ENCODE data around the gene RPS21. TPM values are rescaled to one million over a fixed set of nuclear protein-coding genes. Genes with fewer than 3 reads are reported as not detected.
"Not testable (repeated sequence)": the region's sequence is repeated elsewhere in the genome, so short reads cannot be mapped to it uniquely, and the experiment has no call there.

RPS21 gene
- total RNA-seq, 2 donors from 2014 or later = 1,109 to 1,318 TPM

DNA sequence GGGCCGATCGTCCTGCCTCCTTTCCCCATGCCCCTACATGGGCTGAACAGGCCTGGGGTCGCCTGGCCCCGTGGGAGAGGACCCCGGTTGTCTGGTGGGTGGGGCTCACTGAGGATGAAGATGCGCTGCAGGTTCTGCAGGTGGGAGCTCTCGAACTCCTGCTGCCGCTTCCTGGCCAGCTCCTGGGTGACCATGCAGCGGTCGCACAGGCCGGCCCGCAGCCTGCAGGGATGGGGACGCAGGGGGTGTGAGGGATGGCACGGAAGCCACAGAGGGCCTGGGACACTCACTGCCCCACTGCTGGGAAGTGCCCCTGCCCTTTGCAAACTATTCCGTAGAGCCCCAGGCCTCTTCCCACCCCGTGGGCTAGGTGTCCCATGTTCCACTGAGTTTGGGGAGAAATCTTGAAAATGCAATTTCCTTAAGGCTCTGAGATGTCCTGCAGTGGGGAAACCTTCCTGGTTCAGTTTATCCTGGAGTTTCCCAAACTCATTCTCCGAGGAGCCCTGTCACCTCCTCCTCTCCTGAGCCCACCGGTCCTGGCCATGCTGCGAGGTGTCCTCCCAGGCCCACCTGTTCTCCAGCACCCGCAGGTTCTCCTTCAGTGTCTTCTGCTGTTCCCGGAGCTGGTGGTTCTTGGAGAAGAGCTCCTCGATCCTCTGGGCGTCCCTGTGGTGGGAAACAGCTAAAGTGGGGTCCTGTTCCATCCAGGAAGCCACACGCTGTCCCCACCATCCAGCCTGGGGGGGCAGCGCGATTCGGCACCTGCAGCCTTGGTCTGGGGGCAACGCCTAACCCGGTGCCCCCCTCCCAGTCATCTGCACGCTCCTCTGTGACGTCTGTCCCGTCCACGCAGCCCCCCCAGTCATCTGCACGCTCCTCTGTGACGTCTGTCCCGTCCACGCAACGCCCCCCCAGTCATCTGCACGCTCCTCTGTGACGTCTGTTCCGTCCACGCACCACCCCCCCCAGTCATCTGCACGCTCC lies 30.0 kb downstream of the RPS21 start:
- Mint-ChIP-seq H3K9me3 (peaks cover 3% of the 10 kb centered on the region), H3K27me3 (no peaks in the 10 kb centered on the region), H3K27ac (no peak overlapping the region), H3K4me1 (ENCODE audit: low read depth in 2 of 2) (peaks cover 0 to 3% of the 10 kb centered on the region in 2 donors), H3K36me3 (no peaks in the 10 kb centered on the region), H3K4me3 (no peak overlapping the region)
- DNase-seq (ENCODE audit: low spot score) = no peak
- no peak for ATAC-seq

DNA sequence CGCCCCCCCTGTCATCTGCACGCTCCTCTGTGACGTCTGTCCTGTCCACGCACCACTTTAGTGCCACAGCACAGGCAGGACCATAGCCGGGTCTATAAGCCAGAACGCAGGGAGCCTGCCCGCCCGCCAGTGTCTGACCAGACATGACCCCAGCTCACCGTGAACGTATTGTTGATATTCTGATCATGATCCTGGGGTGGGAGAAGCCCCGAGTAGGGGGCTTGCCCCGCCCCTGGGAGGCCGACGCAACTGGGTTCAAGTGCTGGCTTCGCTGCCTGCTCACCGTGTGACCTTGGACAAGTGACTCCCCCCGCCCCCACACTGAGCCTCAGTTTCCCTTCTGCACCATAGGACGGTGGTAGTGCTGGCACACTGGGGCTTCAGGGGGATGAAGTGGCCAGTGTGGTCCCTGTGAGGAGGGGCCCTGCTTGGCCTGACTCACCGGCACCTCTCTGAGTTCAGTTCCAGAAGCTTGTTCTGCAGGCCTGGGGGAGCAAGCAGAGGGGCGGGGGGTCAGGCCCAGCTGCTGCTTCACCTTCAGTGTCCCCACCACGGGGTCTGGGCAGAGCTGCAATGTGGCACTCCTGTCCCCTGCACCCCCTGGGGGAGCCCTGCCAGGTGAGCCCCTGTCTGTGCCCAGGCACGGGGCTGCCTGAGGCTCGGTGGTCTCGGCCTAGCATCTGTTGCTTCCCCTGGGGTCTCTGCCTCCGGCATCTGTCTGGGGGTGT lies 31.2 kb downstream of the RPS21 start:
- H3K27ac Mint-ChIP-seq = no peak overlapping the region
- ATAC-seq = no peak
- H3K9me3 Mint-ChIP-seq = peaks cover 3% of the 10 kb centered on the region
- no peaks in the 10 kb centered on the region for H3K27me3 Mint-ChIP-seq
- no peak for DNase-seq (ENCODE audit: low spot score)
- H3K36me3 Mint-ChIP-seq = no peaks in the 10 kb centered on the region
- H3K4me3 Mint-ChIP-seq = no peak overlapping the region
- H3K4me1 Mint-ChIP-seq (ENCODE audit: low read depth in 2 of 2) = peaks cover 0 to 3% of the 10 kb centered on the region in 2 donors

DNA sequence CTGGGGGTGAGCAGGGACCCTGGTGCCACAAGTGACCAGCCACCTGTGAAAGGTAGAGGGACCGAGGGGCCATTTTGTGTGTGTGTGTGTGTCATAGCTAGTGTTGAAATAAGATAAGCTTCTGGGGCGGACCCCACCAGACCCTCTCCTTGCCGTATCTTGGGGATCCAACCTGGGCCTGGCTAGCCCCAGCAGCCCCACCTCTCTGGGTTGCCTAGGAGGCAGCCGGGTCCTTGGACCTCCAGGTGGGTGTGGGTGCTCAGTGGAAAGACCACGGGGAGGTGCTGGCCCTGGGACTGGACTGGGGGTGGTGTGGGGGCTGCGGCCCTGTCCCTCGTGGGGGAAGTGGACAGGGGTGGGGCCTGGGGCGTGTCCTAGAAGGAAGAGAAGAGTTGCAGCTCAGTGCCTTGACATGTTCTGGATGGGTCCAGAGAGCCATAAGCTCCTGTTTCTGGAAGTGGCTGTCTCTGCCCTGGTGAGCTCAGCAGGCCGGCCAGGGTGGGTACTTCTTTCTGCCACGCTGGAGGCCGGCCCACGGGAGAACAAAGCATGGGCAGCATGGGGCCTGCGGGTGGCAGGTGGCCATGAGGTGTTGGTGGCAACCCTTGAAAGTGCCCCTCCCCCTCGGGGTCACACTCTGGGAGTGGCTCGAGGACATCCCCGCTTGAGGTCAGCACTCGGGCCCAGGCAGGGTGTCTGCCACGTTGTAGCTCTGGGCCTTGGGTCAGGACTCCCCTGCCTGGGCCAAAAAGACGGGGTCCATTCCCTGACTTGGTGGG lies 32.0 kb downstream of the RPS21 start:
- Mint-ChIP-seq H3K4me3 (no peak overlapping the region), H3K36me3 (no peaks in the 10 kb centered on the region), H3K27me3 (no peaks in the 10 kb centered on the region), H3K27ac (no peak overlapping the region), H3K4me1 (ENCODE audit: low read depth in 2 of 2) (peaks cover 0 to 3% of the 10 kb centered on the region in 2 donors), H3K9me3 (peaks cover 3% of the 10 kb centered on the region)
- DNase-seq (ENCODE audit: low spot score) (no peak), ATAC-seq (no peak)

DNA sequence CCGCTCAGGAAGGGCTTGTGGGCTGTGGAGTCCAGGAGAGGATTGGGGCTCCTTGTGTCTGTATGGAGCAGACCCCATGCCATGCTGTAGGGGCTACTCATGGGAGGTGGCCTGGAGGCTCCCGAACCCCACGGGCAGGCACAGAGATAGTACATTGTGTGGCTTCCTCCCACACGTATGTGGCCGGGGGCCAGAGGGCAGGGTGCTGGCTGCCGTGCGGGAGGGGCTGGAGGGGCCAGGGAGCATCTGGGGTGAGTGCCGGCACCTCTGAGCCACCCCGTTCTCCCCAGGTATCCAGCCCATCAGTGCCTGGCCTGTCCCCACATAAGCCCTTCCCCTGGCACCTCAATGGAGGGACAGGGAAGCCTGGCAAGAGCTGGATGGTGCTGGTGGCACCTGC lies 32.9 kb downstream of the RPS21 start:
- DNase-seq (ENCODE audit: low spot score) = no peak
- no peak for ATAC-seq
- Mint-ChIP-seq H3K9me3 (peaks cover 3% of the 10 kb centered on the region), H3K4me1 (ENCODE audit: low read depth in 2 of 2) (peaks cover 0 to 3% of the 10 kb centered on the region in 2 donors), H3K4me3 (no peak overlapping the region), H3K36me3 (no peaks in the 10 kb centered on the region), H3K27ac (no peak overlapping the region), H3K27me3 (no peaks in the 10 kb centered on the region)

DNA sequence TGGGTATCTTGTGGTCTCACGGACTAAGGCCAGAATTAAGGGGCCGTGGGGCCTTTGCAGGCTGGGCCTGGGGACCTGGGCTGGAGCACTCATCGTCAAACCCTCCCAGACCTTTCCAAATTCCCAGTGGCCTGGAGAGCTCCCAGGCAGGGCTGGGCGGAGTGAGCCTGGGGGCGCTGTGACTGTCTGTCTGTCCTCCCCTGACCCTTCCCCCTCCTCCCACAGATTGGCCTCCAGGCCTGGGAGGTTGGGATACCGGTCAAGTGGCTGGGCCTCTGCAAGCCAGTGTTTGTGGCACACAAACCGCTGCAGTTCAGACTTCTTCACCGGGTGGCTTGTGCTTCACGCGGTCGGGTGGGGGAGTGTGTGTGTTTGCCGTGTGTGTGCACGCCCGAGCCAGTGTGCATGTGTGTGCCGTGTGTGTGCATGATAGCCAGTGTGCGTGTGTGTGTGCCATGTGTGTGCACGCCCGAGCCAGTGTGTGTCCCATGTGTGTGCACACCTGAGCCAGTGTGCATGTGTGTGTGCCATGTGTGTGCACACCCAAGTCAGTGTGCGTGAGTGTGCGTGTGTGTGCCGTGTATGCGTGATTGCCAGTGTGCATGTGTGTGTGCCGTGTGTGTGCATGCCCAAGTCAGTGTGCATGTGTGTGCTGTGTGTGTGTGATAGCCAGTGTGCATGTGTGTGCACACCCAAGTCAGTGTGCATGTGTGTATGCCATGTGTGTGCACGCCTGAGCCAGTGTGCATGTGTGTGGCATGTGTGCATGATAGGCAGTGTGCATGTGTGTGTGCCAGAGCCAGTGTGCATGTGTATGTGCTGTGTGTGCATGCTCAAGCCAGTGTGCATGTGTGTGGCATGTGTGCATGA lies 34.2 kb downstream of the RPS21 start:
- H3K4me1 Mint-ChIP-seq (ENCODE audit: low read depth in 2 of 2) = peaks cover 0 to 3% of the 10 kb centered on the region in 2 donors
- H3K27me3 Mint-ChIP-seq = no peaks in the 10 kb centered on the region
- H3K4me3 Mint-ChIP-seq = no peak overlapping the region
- H3K27ac Mint-ChIP-seq = no peak overlapping the region
- no peak for ATAC-seq
- DNase-seq (ENCODE audit: low spot score) = no peak
- H3K36me3 Mint-ChIP-seq = no peaks in the 10 kb centered on the region
- H3K9me3 Mint-ChIP-seq = peaks cover 3% of the 10 kb centered on the region

DNA sequence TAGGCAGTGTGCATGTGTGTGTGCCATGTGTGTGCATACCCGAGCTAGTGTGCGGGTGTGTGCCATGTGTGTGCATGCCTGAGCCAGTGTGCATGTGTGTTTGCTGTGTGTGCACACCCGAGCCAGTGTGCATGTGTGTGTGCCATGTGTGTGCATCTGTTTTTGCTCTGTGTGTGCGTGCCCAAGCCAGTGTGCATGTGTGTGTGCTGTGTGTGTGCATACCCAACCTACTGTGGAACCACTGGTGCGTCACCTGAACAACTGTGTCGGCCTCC lies 34.8 kb downstream of the RPS21 start:
- H3K27ac Mint-ChIP-seq = no peak overlapping the region
- peaks cover 0 to 3% of the 10 kb centered on the region in 2 donors for H3K4me1 Mint-ChIP-seq (ENCODE audit: low read depth in 2 of 2)
- no peaks in the 10 kb centered on the region for H3K27me3 Mint-ChIP-seq
- DNase-seq (ENCODE audit: low spot score) (no peak), ATAC-seq (no peak)
- no peaks in the 10 kb centered on the region for H3K36me3 Mint-ChIP-seq
- H3K9me3 Mint-ChIP-seq = peaks cover 3% of the 10 kb centered on the region
- H3K4me3 Mint-ChIP-seq = no peak overlapping the region

DNA sequence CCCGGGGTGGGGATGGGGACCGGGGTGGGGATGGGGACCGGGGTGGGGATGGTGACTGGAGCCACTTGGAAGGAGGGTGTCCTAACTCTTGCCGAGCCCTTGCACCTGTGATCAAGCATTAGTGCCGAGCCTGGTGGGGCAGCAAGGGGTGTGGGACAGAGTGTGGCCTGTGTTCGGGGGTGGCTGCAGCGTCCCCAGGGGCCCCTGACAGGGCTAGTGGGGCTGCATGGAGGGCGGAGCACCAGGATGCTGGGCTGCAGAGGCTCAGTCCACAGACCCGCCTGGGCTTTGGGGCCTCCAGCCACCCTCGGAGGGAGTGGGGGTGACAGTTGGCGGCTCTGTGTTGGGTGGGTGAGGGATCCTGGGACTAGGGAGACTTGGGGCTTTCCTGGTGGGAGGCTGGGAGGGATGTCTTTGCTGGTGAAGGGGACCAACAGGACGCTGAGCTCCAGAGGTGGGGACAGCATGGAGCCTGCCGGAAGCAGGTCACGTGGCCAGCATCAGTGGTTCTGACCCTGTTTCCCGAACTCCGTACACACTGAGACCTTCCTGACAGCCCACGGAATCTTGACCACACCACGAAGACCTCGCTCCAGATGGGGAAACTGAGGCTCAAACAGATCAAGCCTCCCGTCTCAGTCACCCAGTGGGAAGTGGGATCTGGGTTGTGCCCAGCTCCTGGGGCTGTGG lies 35.9 kb downstream of the RPS21 start:
- H3K27ac Mint-ChIP-seq = no peak overlapping the region
- no peaks in the 10 kb centered on the region for H3K36me3 Mint-ChIP-seq
- no peaks in the 10 kb centered on the region for H3K27me3 Mint-ChIP-seq
- H3K9me3 Mint-ChIP-seq = peaks cover 3% of the 10 kb centered on the region
- ATAC-seq = no peak
- H3K4me3 Mint-ChIP-seq = no peak overlapping the region
- peaks cover 0 to 3% of the 10 kb centered on the region in 2 donors for H3K4me1 Mint-ChIP-seq (ENCODE audit: low read depth in 2 of 2)
- DNase-seq (ENCODE audit: low spot score) = no peak

DNA sequence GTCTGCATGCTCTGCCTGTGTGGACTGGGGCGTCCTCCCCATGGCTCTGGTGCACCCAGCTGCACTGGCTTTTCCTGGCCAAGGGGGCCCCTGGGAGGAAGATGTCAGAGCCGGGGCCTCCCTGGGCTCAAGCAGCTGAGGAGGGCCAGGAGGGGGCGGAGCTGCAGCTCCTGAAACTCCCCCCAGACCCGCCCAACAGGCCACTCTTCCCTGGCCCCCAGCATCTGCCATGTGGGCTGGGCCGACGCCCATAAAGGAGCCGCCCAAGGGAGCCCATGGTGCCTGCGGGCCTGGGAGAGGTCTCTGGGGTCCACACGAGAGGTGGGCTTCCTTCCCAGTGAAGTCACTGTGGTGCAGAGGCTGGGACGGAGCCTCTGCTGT lies 36.4 kb downstream of the RPS21 start:
- H3K9me3 Mint-ChIP-seq = peaks cover 3% of the 10 kb centered on the region
- DNase-seq (ENCODE audit: low spot score) (no peak), ATAC-seq (no peak)
- no peak overlapping the region for H3K27ac Mint-ChIP-seq
- no peaks in the 10 kb centered on the region for H3K27me3 Mint-ChIP-seq
- no peak overlapping the region for H3K4me3 Mint-ChIP-seq
- H3K36me3 Mint-ChIP-seq = no peaks in the 10 kb centered on the region
- H3K4me1 Mint-ChIP-seq (ENCODE audit: low read depth in 2 of 2) = peaks cover 0 to 3% of the 10 kb centered on the region in 2 donors

DNA sequence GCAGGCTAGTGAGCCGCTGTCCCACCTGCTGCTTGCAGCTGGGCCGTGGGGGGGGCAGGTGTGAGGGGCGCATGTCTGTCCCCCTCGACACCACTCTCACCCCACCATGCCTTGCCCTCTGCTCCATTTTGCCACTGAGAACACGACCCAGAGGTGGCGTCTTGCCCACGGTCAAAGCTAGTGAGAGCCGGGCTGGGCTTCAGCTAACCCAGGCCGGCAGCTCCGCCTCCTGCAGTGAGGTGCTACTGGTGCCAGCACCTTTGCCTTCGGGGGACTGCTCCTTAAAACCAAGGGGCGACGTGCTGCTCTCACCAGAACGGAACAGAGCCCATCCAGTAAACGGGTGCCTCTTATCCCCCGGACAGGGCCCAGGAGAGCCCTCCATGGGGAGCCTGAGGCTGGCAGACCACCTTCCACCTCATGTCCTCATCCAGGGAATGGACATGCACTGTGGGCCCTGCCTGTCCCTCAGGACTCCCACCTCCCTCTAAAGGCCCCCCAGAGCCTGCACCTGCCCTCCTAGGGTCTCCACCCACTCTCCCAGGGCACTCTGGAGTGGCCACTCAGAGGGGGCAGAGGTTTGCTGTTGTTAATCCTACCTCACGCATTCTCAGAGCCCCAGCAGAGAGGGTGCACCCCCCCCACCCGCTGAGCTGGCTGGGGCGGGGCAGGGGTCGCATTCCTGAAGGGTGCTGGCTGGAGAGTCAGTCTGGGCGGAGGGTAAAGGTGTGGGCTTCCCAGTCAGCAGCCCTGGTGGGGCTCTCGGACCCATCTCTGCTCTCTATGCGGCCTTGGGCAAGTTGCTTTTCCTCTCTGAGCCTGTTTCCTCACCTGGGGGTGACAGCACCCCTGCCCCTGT lies 37.6 kb downstream of the RPS21 start:
- H3K27ac Mint-ChIP-seq = no peak overlapping the region
- no peak overlapping the region for H3K4me3 Mint-ChIP-seq
- H3K9me3 Mint-ChIP-seq = peaks cover 3% of the 10 kb centered on the region
- peaks cover 0 to 6% of the 10 kb centered on the region in 2 donors for H3K4me1 Mint-ChIP-seq (ENCODE audit: low read depth in 2 of 2)
- ATAC-seq (no peak), DNase-seq (ENCODE audit: low spot score) (no peak)
- no peaks in the 10 kb centered on the region for H3K27me3 Mint-ChIP-seq
- no peaks in the 10 kb centered on the region for H3K36me3 Mint-ChIP-seq

DNA sequence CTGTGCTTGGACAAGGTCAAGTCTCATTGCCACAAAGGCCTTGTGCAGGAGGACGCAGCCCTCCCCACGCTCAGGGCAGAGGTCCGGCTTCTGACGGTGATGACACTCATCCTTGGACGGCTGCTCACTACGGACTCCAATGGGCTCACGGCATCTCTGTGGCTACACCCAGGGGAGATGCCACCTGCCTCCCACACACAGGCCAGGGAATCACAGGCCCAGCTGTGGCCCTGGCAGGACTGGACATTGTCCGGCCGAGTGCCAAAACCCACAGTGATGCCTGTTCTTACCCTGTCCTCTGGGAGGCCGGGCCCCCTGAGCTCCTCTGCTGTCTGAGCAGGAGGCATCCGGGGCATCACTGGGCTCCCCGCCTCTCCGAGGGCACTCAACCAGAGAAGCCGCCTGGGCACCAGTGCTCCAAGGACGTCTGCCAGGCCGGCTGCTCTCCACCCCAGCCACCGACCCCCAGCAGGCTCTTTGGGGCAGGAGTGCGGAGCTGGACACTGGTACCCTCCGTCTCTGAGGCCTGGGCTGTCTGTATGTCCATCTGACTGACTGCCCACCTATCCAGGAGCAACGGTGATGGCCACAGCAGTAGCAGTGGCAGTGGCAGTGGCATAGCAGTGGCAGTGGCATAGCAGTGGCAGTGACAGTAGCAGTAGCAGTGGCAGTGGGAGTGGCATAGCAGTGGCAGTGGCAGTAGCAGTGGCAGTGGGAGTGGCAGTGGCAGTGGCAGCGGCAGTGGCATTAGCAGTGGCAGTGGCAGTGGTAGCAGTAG lies 38.6 kb downstream of the RPS21 start:
- no peak for DNase-seq (ENCODE audit: low spot score)
- H3K4me3 Mint-ChIP-seq = no peak overlapping the region
- H3K27me3 Mint-ChIP-seq = no peaks in the 10 kb centered on the region
- ATAC-seq = no peak
- H3K4me1 Mint-ChIP-seq (ENCODE audit: low read depth in 2 of 2) = peaks cover 0 to 6% of the 10 kb centered on the region in 2 donors
- H3K36me3 Mint-ChIP-seq = no peaks in the 10 kb centered on the region
- H3K9me3 Mint-ChIP-seq = peaks cover 3% of the 10 kb centered on the region
- no peak overlapping the region for H3K27ac Mint-ChIP-seq

DNA sequence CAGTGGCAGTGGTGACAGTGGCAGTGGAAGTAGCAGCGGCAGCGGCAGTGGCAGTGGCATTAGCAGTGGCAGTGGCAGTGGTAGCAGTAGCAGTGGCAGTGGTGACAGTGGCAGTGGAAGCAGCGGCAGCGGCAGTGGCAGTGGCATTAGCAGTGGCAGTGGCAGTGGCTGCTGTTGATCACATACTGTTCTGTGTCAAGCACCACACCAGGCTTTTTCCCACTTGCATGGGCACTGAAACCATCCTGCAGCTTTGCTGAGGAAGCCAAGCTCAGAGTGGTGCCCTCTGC lies 39.1 kb downstream of the RPS21 start:
- H3K4me3 Mint-ChIP-seq = not testable (repeated sequence)

More for the DNA sequence above, 39.1 kb downstream of the RPS21 start:
- ATAC-seq; H3K27me3 Mint-ChIP-seq; H3K9me3 Mint-ChIP-seq; DNase-seq (ENCODE audit: low spot score); H3K36me3 Mint-ChIP-seq; H3K27ac Mint-ChIP-seq; H3K4me1 Mint-ChIP-seq (ENCODE audit: low read depth in 2 of 2): not testable (repeated sequence)
